ENCODE results near the gene GALNT10. TPM values are rescaled to one million over a fixed set of nuclear protein-coding genes. Genes with fewer than 3 reads are reported as not detected.

GALNT10 gene
- total and polyA plus RNA-seq, 9 of the 15 experiments (the other 6 are each of a cell fraction or from before 2014, with no cell fraction given), result 4.6 to 37.1 (median 13.3) TPM

DNA sequence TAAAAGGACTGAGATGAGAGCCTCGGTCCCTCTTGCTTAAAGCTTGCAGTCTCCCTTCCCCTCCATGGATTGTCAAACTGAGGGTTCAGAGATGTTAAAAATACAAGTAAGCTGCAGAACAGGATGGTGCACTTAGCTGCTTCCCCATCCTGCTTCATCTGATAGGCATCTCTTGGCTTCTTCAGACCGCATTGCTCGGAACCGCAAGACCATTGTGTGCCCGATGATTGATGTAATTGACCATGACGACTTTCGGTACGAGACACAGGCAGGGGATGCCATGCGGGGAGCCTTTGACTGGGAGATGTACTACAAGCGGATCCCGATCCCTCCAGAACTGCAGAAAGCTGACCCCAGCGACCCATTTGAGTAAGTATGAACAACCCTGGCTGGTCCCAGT lies 189.7 kb downstream of the GALNT10 start:
- Histone ChIP-seq H3K79me2 (ENCODE audit: control insufficient read depth, insufficient read depth, low read length) (no peaks in the 10 kb centered on the region), H3K4me2 (ENCODE audit: insufficient read depth, low read length) (no peak overlapping the region), H3K27ac (ENCODE audit: extremely low read depth, low read depth, low read length) (no peak overlapping the region), H3K9me3 (replicated peaks; ENCODE audit: control insufficient read depth, insufficient read depth, low read depth, low read length) (no peaks in the 10 kb centered on the region), H3K27me3 (ENCODE audit: control insufficient read depth in 2 of 2, insufficient read depth in 2 of 2, low read length in 2 of 2) (no peaks in the 10 kb centered on the region), H2AFZ (ENCODE audit: low read depth, low read length) (no peak overlapping the region), H3K9ac (ENCODE audit: insufficient read depth in 1 of 2, low read depth in 2 of 2, low read length in 2 of 2) (no peak overlapping the region), H3K4me1 (replicated peaks in 1 of 2; ENCODE audit: control insufficient read depth in 2 of 2, insufficient read depth in 2 of 2, low read length in 2 of 2) (peaks cover 0 to 16% of the 10 kb centered on the region in 2 experiments; a peak in 2 of 5 replicates), H3K4me3 (no peak overlapping the region), H3K36me3 (ENCODE audit: control insufficient read depth, insufficient read depth, low read length) (peaks cover 24% of the 10 kb centered on the region), H3K9me1 (ENCODE audit: control insufficient read depth, insufficient read depth, low read length) (no peaks in the 10 kb centered on the region), H4K20me1 (replicated peaks; ENCODE audit: control insufficient read depth, insufficient read depth, low read length) (no peaks in the 10 kb centered on the region)
- intact Hi-C loops (cut with micrococcal nuclease), result no loop called here
- CTCF ChIA-PET (ENCODE audit: low intra/inter-chr PET ratio), result no interaction called here
- no peak for FAIRE-seq
- POLR2A ChIA-PET, result interaction anchor here (0.8 to 1.5 kb wide), 3 partner anchors 8 to 25 kb away, joined by 3 to 6 read pairs (median 4); no protein-coding TSS in a partner anchor
- no peak for DNase-seq (ENCODE audit: extremely low read depth in 1 of 4, low spot score in 3 of 4)
- no peak for ATAC-seq
- in situ Hi-C loops (cut with MboI), result no loop called here
- TF ChIP-seq ZSCAN29 (IDR thresholded peaks at IDR 0.05), result no peak
- no peak for TF ChIP-seq KHSRP (IDR thresholded peaks at IDR 0.05)
- TF ChIP-seq, protein P1, sequence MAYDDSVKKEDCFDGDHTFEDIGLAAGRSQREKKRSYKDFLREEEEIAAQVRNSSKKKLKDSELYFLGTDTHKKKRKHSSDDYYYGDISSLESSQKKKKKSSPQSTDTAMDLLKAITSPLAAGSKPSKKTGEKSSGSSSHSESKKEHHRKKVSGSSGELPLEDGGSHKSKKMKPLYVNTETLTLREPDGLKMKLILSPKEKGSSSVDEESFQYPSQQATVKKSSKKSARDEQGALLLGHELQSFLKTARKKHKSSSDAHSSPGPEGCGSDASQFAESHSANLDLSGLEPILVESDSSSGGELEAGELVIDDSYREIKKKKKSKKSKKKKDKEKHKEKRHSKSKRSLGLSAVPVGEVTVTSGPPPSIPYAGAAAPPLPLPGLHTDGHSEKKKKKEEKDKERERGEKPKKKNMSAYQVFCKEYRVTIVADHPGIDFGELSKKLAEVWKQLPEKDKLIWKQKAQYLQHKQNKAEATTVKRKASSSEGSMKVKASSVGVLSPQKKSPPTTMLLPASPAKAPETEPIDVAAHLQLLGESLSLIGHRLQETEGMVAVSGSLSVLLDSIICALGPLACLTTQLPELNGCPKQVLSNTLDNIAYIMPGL (CRISPR knock-in tag; IDR thresholded peaks at IDR 0.05), result no peak
- no peak for TF ChIP-seq ZNF41 (CRISPR knock-in tag; conservative IDR thresholded peaks at IDR 0.05)
- TF ChIP-seq DDX20 (tag; IDR thresholded peaks at IDR 0.05; ENCODE audit: low read depth), result no peak
- TF ChIP-seq, protein P2, sequence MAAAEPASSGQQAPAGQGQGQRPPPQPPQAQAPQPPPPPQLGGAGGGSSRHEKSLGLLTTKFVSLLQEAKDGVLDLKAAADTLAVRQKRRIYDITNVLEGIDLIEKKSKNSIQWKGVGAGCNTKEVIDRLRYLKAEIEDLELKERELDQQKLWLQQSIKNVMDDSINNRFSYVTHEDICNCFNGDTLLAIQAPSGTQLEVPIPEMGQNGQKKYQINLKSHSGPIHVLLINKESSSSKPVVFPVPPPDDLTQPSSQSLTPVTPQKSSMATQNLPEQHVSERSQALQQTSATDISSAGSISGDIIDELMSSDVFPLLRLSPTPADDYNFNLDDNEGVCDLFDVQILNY (CRISPR knock-in tag; IDR thresholded peaks at IDR 0.05), result no peak
- no peak for TF ChIP-seq ZNF695 (CRISPR knock-in tag; IDR thresholded peaks at IDR 0.05)
- no peak for TF ChIP-seq ZNF143 (CRISPR knock-in tag; IDR thresholded peaks at IDR 0.05)
- no peak for TF ChIP-seq ZNF311 (CRISPR knock-in tag; IDR thresholded peaks at IDR 0.05)
- no peak for TF ChIP-seq NCOA2 (IDR thresholded peaks at IDR 0.05; ENCODE audit: partially characterized antibody in 2 of 2)
- no peak for TF ChIP-seq RFX7 (CRISPR knock-in tag; IDR thresholded peaks at IDR 0.05)
- TF ChIP-seq SMC3 (conservative IDR thresholded peaks at IDR 0.05; ENCODE audit: insufficient read depth, low read depth, low read length), result no peak
- TF ChIP-seq, protein P3, sequence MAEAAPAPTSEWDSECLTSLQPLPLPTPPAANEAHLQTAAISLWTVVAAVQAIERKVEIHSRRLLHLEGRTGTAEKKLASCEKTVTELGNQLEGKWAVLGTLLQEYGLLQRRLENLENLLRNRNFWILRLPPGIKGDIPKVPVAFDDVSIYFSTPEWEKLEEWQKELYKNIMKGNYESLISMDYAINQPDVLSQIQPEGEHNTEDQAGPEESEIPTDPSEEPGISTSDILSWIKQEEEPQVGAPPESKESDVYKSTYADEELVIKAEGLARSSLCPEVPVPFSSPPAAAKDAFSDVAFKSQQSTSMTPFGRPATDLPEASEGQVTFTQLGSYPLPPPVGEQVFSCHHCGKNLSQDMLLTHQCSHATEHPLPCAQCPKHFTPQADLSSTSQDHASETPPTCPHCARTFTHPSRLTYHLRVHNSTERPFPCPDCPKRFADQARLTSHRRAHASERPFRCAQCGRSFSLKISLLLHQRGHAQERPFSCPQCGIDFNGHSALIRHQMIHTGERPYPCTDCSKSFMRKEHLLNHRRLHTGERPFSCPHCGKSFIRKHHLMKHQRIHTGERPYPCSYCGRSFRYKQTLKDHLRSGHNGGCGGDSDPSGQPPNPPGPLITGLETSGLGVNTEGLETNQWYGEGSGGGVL (CRISPR knock-in tag; IDR thresholded peaks at IDR 0.05), result no peak
- TF ChIP-seq U2AF2 (optimal IDR thresholded peaks at IDR 0.05; ENCODE audit: low read depth, low read length), result no peak
- no TSS peak for BruUV-seq (replicated peaks)
- WGBS (ENCODE audit: insufficient coverage, low coverage, missing lambda C conversion rate), result 82% methylated on average over 12 of the region's 12 CpGs

All from K562 (cell line).